ENCODE data around the gene COL19A1.
"Not testable (repeated sequence)": the region's sequence is repeated elsewhere in the genome, so short reads cannot be mapped to it uniquely, and the experiment has no call there.

The COL19A1 gene

GRCh38 chr6:69957985-69958559, 91.7 kb downstream of the COL19A1 start:
- Histone ChIP-seq H3K9ac (ENCODE audit: low read depth, low read length, poor library complexity, severe bottlenecking) (no peak overlapping the region), H4K20me1 (ENCODE audit: insufficient read depth, low read length, poor library complexity, severe bottlenecking) (no peaks in the 10 kb centered on the region), H3K27me3 (ENCODE audit: insufficient read depth, low read length, poor library complexity, severe bottlenecking) (no peaks in the 10 kb centered on the region), H3F3A (ENCODE audit: low read depth) (no peaks in the 10 kb centered on the region), H3K4me3 (ENCODE audit: low read length, poor library complexity, severe bottlenecking) (no peak overlapping the region), H3K79me2 (ENCODE audit: insufficient read depth, low read length) (no peaks in the 10 kb centered on the region), H3K4me2 (ENCODE audit: low read depth, low read length, poor library complexity, severe bottlenecking) (no peak overlapping the region), H3K4me1 (ENCODE audit: insufficient read depth, low read length, poor library complexity, severe bottlenecking) (no peaks in the 10 kb centered on the region), H3K36me3 (ENCODE audit: insufficient read depth, low read length) (no peaks in the 10 kb centered on the region), H2AFZ (ENCODE audit: low read length) (no peak overlapping the region), H3K9me3 (ENCODE audit: insufficient read depth, low read depth, low read length) (no peaks in the 10 kb centered on the region), H3K9me2 (replicated peaks; ENCODE audit: low read depth, low read length) (no peaks in the 10 kb centered on the region)
- TF ChIP-seq CTCF (conservative IDR thresholded peaks at IDR 0.05; ENCODE audit: low read length) (no peak), EZH2phosphoT487 (IDR thresholded peaks at IDR 0.05; ENCODE audit: borderline replicate concordance) (no peak)

- Histone ChIP-seq H3K4me3 (ENCODE audit: low read length, poor library complexity, severe bottlenecking) (no peak overlapping the region), H3K9ac (ENCODE audit: low read depth, low read length, poor library complexity, severe bottlenecking) (no peak overlapping the region), H3K4me1 (ENCODE audit: insufficient read depth, low read length, poor library complexity, severe bottlenecking) (no peaks in the 10 kb centered on the region), H3F3A (ENCODE audit: low read depth) (no peaks in the 10 kb centered on the region), H3K79me2 (ENCODE audit: insufficient read depth, low read length) (no peaks in the 10 kb centered on the region), H3K27me3 (ENCODE audit: insufficient read depth, low read length, poor library complexity, severe bottlenecking) (no peaks in the 10 kb centered on the region), H2AFZ (ENCODE audit: low read length) (no peak overlapping the region), H3K36me3 (ENCODE audit: insufficient read depth, low read length) (no peaks in the 10 kb centered on the region), H3K4me2 (ENCODE audit: low read depth, low read length, poor library complexity, severe bottlenecking) (no peak overlapping the region), H3K9me2 (replicated peaks; ENCODE audit: low read depth, low read length) (no peaks in the 10 kb centered on the region), H4K20me1 (ENCODE audit: insufficient read depth, low read length, poor library complexity, severe bottlenecking) (no peaks in the 10 kb centered on the region), H3K9me3 (ENCODE audit: insufficient read depth, low read depth, low read length) (no peaks in the 10 kb centered on the region)
- TF ChIP-seq EZH2phosphoT487 (IDR thresholded peaks at IDR 0.05; ENCODE audit: borderline replicate concordance): no peak
- TF ChIP-seq CTCF (conservative IDR thresholded peaks at IDR 0.05; ENCODE audit: low read length): no peak
Observed at GRCh38 chr6:69958978-69959377, 92.6 kb downstream of the COL19A1 start.

GRCh38 chr6:69965974-69966373, 99.6 kb downstream of the COL19A1 start:
- H3K4me1 ChIP-seq (ENCODE audit: insufficient read depth, low read length, poor library complexity, severe bottlenecking); H3K36me3 ChIP-seq (ENCODE audit: insufficient read depth, low read length); H3K27me3 ChIP-seq (ENCODE audit: insufficient read depth, low read length, poor library complexity, severe bottlenecking); H4K20me1 ChIP-seq (ENCODE audit: insufficient read depth, low read length, poor library complexity, severe bottlenecking); H3K79me2 ChIP-seq (ENCODE audit: insufficient read depth, low read length); H3K4me3 ChIP-seq (ENCODE audit: low read length, poor library complexity, severe bottlenecking); H3K9me2 ChIP-seq (replicated peaks; ENCODE audit: low read depth, low read length); H3K9me3 ChIP-seq (ENCODE audit: insufficient read depth, low read depth, low read length); H2AFZ ChIP-seq (ENCODE audit: low read length); H3F3A ChIP-seq (ENCODE audit: low read depth); H3K4me2 ChIP-seq (ENCODE audit: low read depth, low read length, poor library complexity, severe bottlenecking); H3K9ac ChIP-seq (ENCODE audit: low read depth, low read length, poor library complexity, severe bottlenecking): not testable (repeated sequence)

GRCh38 chr6:69973138-69973537, 106.8 kb downstream of the COL19A1 start:
- no peak for TF ChIP-seq EZH2phosphoT487 (IDR thresholded peaks at IDR 0.05; ENCODE audit: borderline replicate concordance)
- TF ChIP-seq CTCF (conservative IDR thresholded peaks at IDR 0.05; ENCODE audit: low read length): no peak
- no peak overlapping the region for H2AFZ ChIP-seq (ENCODE audit: low read length)
- H3K9me2 ChIP-seq (replicated peaks; ENCODE audit: low read depth, low read length): no peaks in the 10 kb centered on the region
- no peaks in the 10 kb centered on the region for H3K27me3 ChIP-seq (ENCODE audit: insufficient read depth, low read length, poor library complexity, severe bottlenecking)
- H3K9ac ChIP-seq (ENCODE audit: low read depth, low read length, poor library complexity, severe bottlenecking): no peak overlapping the region
- no peak overlapping the region for H3K4me3 ChIP-seq (ENCODE audit: low read length, poor library complexity, severe bottlenecking)
- no peaks in the 10 kb centered on the region for H3F3A ChIP-seq (ENCODE audit: low read depth)
- no peak overlapping the region for H3K4me2 ChIP-seq (ENCODE audit: low read depth, low read length, poor library complexity, severe bottlenecking)
- no peaks in the 10 kb centered on the region for H3K79me2 ChIP-seq (ENCODE audit: insufficient read depth, low read length)
- no peaks in the 10 kb centered on the region for H3K4me1 ChIP-seq (ENCODE audit: insufficient read depth, low read length, poor library complexity, severe bottlenecking)
- no peaks in the 10 kb centered on the region for H3K9me3 ChIP-seq (ENCODE audit: insufficient read depth, low read depth, low read length)
- H4K20me1 ChIP-seq (ENCODE audit: insufficient read depth, low read length, poor library complexity, severe bottlenecking): no peaks in the 10 kb centered on the region
- H3K36me3 ChIP-seq (ENCODE audit: insufficient read depth, low read length): no peaks in the 10 kb centered on the region

All from Loucy (cell line).